NT2/D1 (cell line): ENCODE data around the gene FANCD2.
"Not testable (repeated sequence)": the region's sequence is repeated elsewhere in the genome, so short reads cannot be mapped to it uniquely, and the experiment has no call there.

Experiments
- DNase-seq: peaks from one replicate; pipeline ENCODE4 v3.0.0-alpha.2; 2011; ENCODE audit warnings: low read depth, low spot score
- H3K27me3 ChIP-seq: 2 replicates; pipeline ENCODE4 v1.6.0; 2011; ENCODE audit warnings: mild to moderate bottlenecking; ENCODE audit not compliant: insufficient read length, insufficient read depth
- H3K36me3 ChIP-seq: 2 replicates; pipeline ENCODE4 v1.6.1; 2011; ENCODE audit warnings: mild to moderate bottlenecking, low read length, mixed read lengths; ENCODE audit not compliant: insufficient read depth, insufficient read length
- H3K4me1 ChIP-seq: 2 replicates; pipeline ENCODE4 v1.5.1; 2011; ENCODE audit not compliant: insufficient read depth, insufficient read length
- H3K4me3 ChIP-seq: 2 replicates; pipeline ENCODE4 v1.5.1; 2011; ENCODE audit warnings: low read depth; ENCODE audit not compliant: insufficient read length
- H3K9ac ChIP-seq: 2 replicates; pipeline ENCODE4 v1.6.0; 2011; ENCODE audit warnings: low read depth; ENCODE audit not compliant: insufficient read length
- H3K9me3 ChIP-seq: 2 replicates; pipeline ENCODE4 v1.5.1; 2011; ENCODE audit warnings: mild to moderate bottlenecking, low read length; ENCODE audit not compliant: insufficient read depth
- SUZ12 ChIP-seq: IDR thresholded peaks from 2 replicates; pipeline ENCODE4 v1.6.1; 2011; ENCODE audit not compliant: insufficient read length, insufficient read depth; ENCODE audit errors: extremely low read depth
- YY1 ChIP-seq: IDR thresholded peaks from 2 replicates; pipeline ENCODE4 v1.6.1; 2011; ENCODE audit not compliant: insufficient read length, insufficient read depth
- ZNF274 ChIP-seq: IDR thresholded peaks from 2 replicates; pipeline ENCODE4 v1.6.1; 2011; ENCODE audit warnings: mild to moderate bottlenecking, low read depth, low read length

Gene FANCD2

GRCh38 chr3:10000686-10001085 is 25.6 kb upstream of the FANCD2 start:
- no peak for DNase-seq
- no peaks in the 10 kb centered on the region for H3K4me1 ChIP-seq
- H3K36me3 ChIP-seq: peaks cover 76% of the 10 kb centered on the region
- no peak for TF ChIP-seq YY1
- no peak for TF ChIP-seq ZNF274
- no peak for TF ChIP-seq SUZ12
- no peak overlapping the region for H3K4me3 ChIP-seq
- H3K27me3 ChIP-seq: no peaks in the 10 kb centered on the region
- no peaks in the 10 kb centered on the region for H3K9me3 ChIP-seq
- H3K9ac ChIP-seq: no peak overlapping the region

- Histone ChIP-seq H3K4me3 (no peak overlapping the region), H3K36me3 (peaks cover 61% of the 10 kb centered on the region), H3K9ac (no peak overlapping the region), H3K27me3 (no peaks in the 10 kb centered on the region), H3K9me3 (no peaks in the 10 kb centered on the region), H3K4me1 (no peaks in the 10 kb centered on the region)
- no peak for DNase-seq
- no peak for TF ChIP-seq SUZ12
- no peak for TF ChIP-seq ZNF274
- TF ChIP-seq YY1: no peak
Measured at GRCh38 chr3:10002951-10003350, 23.3 kb upstream of the FANCD2 start.

GRCh38 chr3:10004506-10004905 is 21.7 kb upstream of the FANCD2 start:
- Histone ChIP-seq H3K9me3 (no peaks in the 10 kb centered on the region), H3K4me1 (no peaks in the 10 kb centered on the region), H3K27me3 (no peaks in the 10 kb centered on the region), H3K4me3 (no peak overlapping the region), H3K36me3 (peaks cover 49% of the 10 kb centered on the region), H3K9ac (no peak overlapping the region)
- no peak for DNase-seq
- TF ChIP-seq SUZ12: no peak
- no peak for TF ChIP-seq YY1
- no peak for TF ChIP-seq ZNF274

- no peak overlapping the region for H3K9ac ChIP-seq
- no peaks in the 10 kb centered on the region for H3K4me1 ChIP-seq
- DNase-seq: no peak
Measured at GRCh38 chr3:10004960-10005564, 21.2 kb upstream of the FANCD2 start.

GRCh38 chr3:10006048-10006761 is 20.0 kb upstream of the FANCD2 start:
- peaks cover 34% of the 10 kb centered on the region for H3K36me3 ChIP-seq
- H3K27me3 ChIP-seq: peaks cover 7% of the 10 kb centered on the region
- H3K9me3 ChIP-seq: no peaks in the 10 kb centered on the region
- TF ChIP-seq SUZ12: no peak
- TF ChIP-seq YY1: no peak
- no peak for TF ChIP-seq ZNF274
- no peak overlapping the region for H3K4me3 ChIP-seq
- no peak overlapping the region for H3K9ac ChIP-seq
- no peak for DNase-seq
- H3K4me1 ChIP-seq: peaks cover 3% of the 10 kb centered on the region

More at GRCh38 chr3:10004960-10005564, 21.2 kb upstream of the FANCD2 start:
- no peaks in the 10 kb centered on the region for H3K27me3 ChIP-seq
- TF ChIP-seq YY1: no peak
- no peak for TF ChIP-seq SUZ12
- no peak for TF ChIP-seq ZNF274
- H3K4me3 ChIP-seq: no peak overlapping the region
- H3K36me3 ChIP-seq: peaks cover 43% of the 10 kb centered on the region
- no peaks in the 10 kb centered on the region for H3K9me3 ChIP-seq

GRCh38 chr3:10006762-10007090 is 19.5 kb upstream of the FANCD2 start:
- no peak for TF ChIP-seq YY1
- TF ChIP-seq ZNF274: no peak

GRCh38 chr3:10007126-10007782 is 19.0 kb upstream of the FANCD2 start:
- TF ChIP-seq YY1 (no peak), SUZ12 (no peak), ZNF274 (no peak)
- Histone ChIP-seq H3K9ac (no peak overlapping the region), H3K27me3 (peaks cover 17% of the 10 kb centered on the region), H3K36me3 (peaks cover 32% of the 10 kb centered on the region), H3K9me3 (no peaks in the 10 kb centered on the region), H3K4me1 (peaks cover 9% of the 10 kb centered on the region), H3K4me3 (no peak overlapping the region)
- no peak for DNase-seq

More at GRCh38 chr3:10006762-10007090, 19.5 kb upstream of the FANCD2 start:
- Histone ChIP-seq H3K4me3 (no peak overlapping the region), H3K4me1 (peaks cover 8% of the 10 kb centered on the region), H3K36me3 (peaks cover 34% of the 10 kb centered on the region), H3K9ac (no peak overlapping the region), H3K27me3 (peaks cover 12% of the 10 kb centered on the region), H3K9me3 (no peaks in the 10 kb centered on the region)
- DNase-seq: no peak

- H3K4me3 ChIP-seq, H3K9me3 ChIP-seq, DNase-seq, H3K9ac ChIP-seq, H3K4me1 ChIP-seq: not testable (repeated sequence)
- Histone ChIP-seq H3K27me3 (peaks cover 19% of the 10 kb centered on the region), H3K36me3 (peaks cover 23% of the 10 kb centered on the region)
Measured at GRCh38 chr3:10008216-10008587, 18.0 kb upstream of the FANCD2 start.
